ENCODE data around the gene PHF2.

The PHF2 gene

GRCh38 chr9:93601063-93601462 is 24.7 kb downstream of the PHF2 start:
- DNase-seq (ENCODE audit: low read depth in 2 of 2) = no peak

- no peak for DNase-seq (ENCODE audit: low read depth in 2 of 2)
These were observed 25.3 kb downstream of the PHF2 start for GRCh38 chr9:93601666-93602065.

GRCh38 chr9:93603011-93603410 is 26.6 kb downstream of the PHF2 start:
- no peak for DNase-seq (ENCODE audit: low read depth in 2 of 2)

GRCh38 chr9:93603906-93604326 is 27.5 kb downstream of the PHF2 start:
- DNase-seq (ENCODE audit: low read depth in 2 of 2) = no peak

- DNase-seq (ENCODE audit: low read depth in 2 of 2) = no peak
These were observed 29.8 kb downstream of the PHF2 start for GRCh38 chr9:93606187-93606586.

- no peak for DNase-seq (ENCODE audit: low read depth in 2 of 2)
These were observed 33.8 kb downstream of the PHF2 start for GRCh38 chr9:93610206-93610605.

GRCh38 chr9:93612052-93612795 is 35.8 kb downstream of the PHF2 start:
- no peak for DNase-seq (ENCODE audit: low read depth in 2 of 2)

- DNase-seq (ENCODE audit: low read depth in 2 of 2) = no peak
These were observed 36.4 kb downstream of the PHF2 start for GRCh38 chr9:93612796-93613154.

GRCh38 chr9:93613174-93613573 is 36.8 kb downstream of the PHF2 start:
- DNase-seq (ENCODE audit: low read depth in 2 of 2) = no peak

- no peak for DNase-seq (ENCODE audit: low read depth in 2 of 2)
These were observed 37.4 kb downstream of the PHF2 start for GRCh38 chr9:93613791-93614190.

- DNase-seq (ENCODE audit: low read depth in 2 of 2) = no peak
These were observed 38.6 kb downstream of the PHF2 start for GRCh38 chr9:93614830-93615468.

- DNase-seq (ENCODE audit: low read depth in 2 of 2) = no peak
These were observed 39.7 kb downstream of the PHF2 start for GRCh38 chr9:93616044-93616443.

GRCh38 chr9:93617273-93617672 is 40.9 kb downstream of the PHF2 start:
- no peak for DNase-seq (ENCODE audit: low read depth in 2 of 2)

GRCh38 chr9:93619272-93619775 is 42.9 kb downstream of the PHF2 start:
- no peak for DNase-seq (ENCODE audit: low read depth in 2 of 2)

- DNase-seq (ENCODE audit: low read depth in 2 of 2) = no peak
These were observed 43.7 kb downstream of the PHF2 start for GRCh38 chr9:93620041-93620506.

- DNase-seq (ENCODE audit: low read depth in 2 of 2) = no peak
These were observed 44.8 kb downstream of the PHF2 start for GRCh38 chr9:93620881-93621820.

- DNase-seq (ENCODE audit: low read depth in 2 of 2) = no peak
These were observed 45.5 kb downstream of the PHF2 start for GRCh38 chr9:93621922-93622321.

GRCh38 chr9:93622691-93623090 is 46.3 kb downstream of the PHF2 start:
- no peak for DNase-seq (ENCODE audit: low read depth in 2 of 2)

- no peak for DNase-seq (ENCODE audit: low read depth in 2 of 2)
These were observed 47.4 kb downstream of the PHF2 start for GRCh38 chr9:93623753-93624152.

- DNase-seq (ENCODE audit: low read depth in 2 of 2) = no peak
These were observed 48.0 kb downstream of the PHF2 start for GRCh38 chr9:93624431-93624834.

- no peak for DNase-seq (ENCODE audit: low read depth in 2 of 2)
These were observed 48.6 kb downstream of the PHF2 start for GRCh38 chr9:93624977-93625376.

GRCh38 chr9:93629920-93630319 is 53.5 kb downstream of the PHF2 start:
- DNase-seq (ENCODE audit: low read depth in 2 of 2) = no peak

Measured in activated CD8-positive, alpha-beta memory T cell treated with anti-CD3 and anti-CD28 coated beads for 4 hours (primary cell).